Kidney (tissue), 14 donors: ENCODE measurements around the gene PPAN. TPM values are rescaled to one million over a fixed set of nuclear protein-coding genes. Genes with fewer than 3 reads are reported as not detected.

Experiments used
- DNase-seq, 5 donors: peaks; one replicate each; pipeline ENCODE4 v3.0.0-alpha.2; 2013 to 2020
- FAIRE-seq: peaks from 2 replicates; lab custom pipeline; 2012; peaks lifted over from hg19 to GRCh38; lab: Jason Lieb, UNC
- H3K27ac ChIP-seq, 2 donors: one replicate each; pipeline ENCODE4 v1.7.0; 2013; ENCODE audit warnings: low read depth in 2 of 2, low read length in 2 of 2, inconsistent platforms in 1 of 2
- H3K27me3 ChIP-seq: one replicate; pipeline ENCODE4 v1.7.1; 2013; ENCODE audit warnings: low read length, inconsistent platforms; ENCODE audit not compliant: control insufficient read depth, insufficient read depth
- H3K36me3 ChIP-seq, 3 donors: one replicate each; pipeline versions ENCODE4 v1.7.0 to v1.7.1; 2013; ENCODE audit warnings: low read length in 3 of 3, control low read depth in 1 of 3, inconsistent platforms in 1 of 3; ENCODE audit not compliant: insufficient read depth in 3 of 3, control insufficient read depth in 2 of 3
- H3K4me1 ChIP-seq, 3 donors: one replicate each; pipeline versions ENCODE4 v1.7.0 to v1.7.1; 2013; ENCODE audit warnings: low read length in 3 of 3, inconsistent platforms in 1 of 3, low read depth in 1 of 3; ENCODE audit not compliant: control insufficient read depth in 2 of 3, insufficient read depth in 2 of 3
- H3K4me3 ChIP-seq, 3 donors: one replicate each; pipeline versions ENCODE4 v1.7.0 to v1.8.1; 2013; ENCODE audit warnings: low read length in 3 of 3, control low read depth in 1 of 3, inconsistent platforms in 1 of 3
- H3K9ac ChIP-seq, 3 donors: one replicate each; pipeline versions ENCODE4 v1.7.0 to v1.7.1; 2013; ENCODE audit warnings: low read length in 3 of 3, control low read depth in 1 of 3, inconsistent platforms in 1 of 3
- H3K9me3 ChIP-seq, 3 donors: one replicate each; pipeline versions ENCODE4 v1.7.0 to v1.7.1; 2013; ENCODE audit warnings: low read length in 3 of 3, control low read depth in 1 of 3, inconsistent platforms in 1 of 3; ENCODE audit not compliant: control insufficient read depth in 2 of 3, insufficient read depth in 1 of 3
- CTCF ChIP-seq: IDR thresholded peaks from 3 replicates; pipeline ENCODE4 v1.5.1; 2012; ENCODE audit warnings: mild to moderate bottlenecking, moderate library complexity, borderline replicate concordance; ENCODE audit not compliant: insufficient read depth; ENCODE audit errors: extremely low read depth
- intact Hi-C: fragments of 100-400 bp; cut with DNase I; formaldehyde crosslinking; loops from one replicate; pipeline ENCODE4 v1.11.1; 2022
- polyA plus RNA-seq: library from polyadenylated mRNA; stranded (reverse); fragments of 350-450 nt; fragmentation: Illumina TruSeq; extraction: RNeasy Lipid Tissue Mini Kit (QIAGEN cat#74804); gene quantifications from one replicate; pipeline ENCODE4 v1.2.3, GENCODE V29; 2014; ENCODE audit warnings: low read depth, low replicate concordance; ENCODE audit not compliant: insufficient read depth
- total RNA-seq: library from RNA; stranded (reverse); fragmentation: NEBNext Ultra II Directional; extraction: Animal tissue kit (Norgen Biotek cat#: 25700); gene quantifications from one replicate; pipeline ENCODE4 v1.2.1, GENCODE V29; 2021
- donor health status: control.
- donor health status: control.
- donor health status: control.
- donor health status: control.
- donor health status: control.
- donor health status: DM: yes; HTN: yes; CAD: no.
- donor health status: Normal renal cell carcinoma (clear cell type).

PPAN gene
- total and polyA plus RNA-seq, 2 donors from 2014 or later = 25.2 to 43.2 TPM

GRCh38 chr19:10158071-10158470 lies 51.9 kb downstream of the PPAN start:
- H3K9me3 ChIP-seq = no peaks in the 10 kb centered on the region
- peaks cover 2 to 25% (median 25%) of the 10 kb centered on the region in 3 donors for H3K36me3 ChIP-seq
- DNase-seq = peak in 1 of 5 donors; percentile 55

GRCh38 chr19:10158485-10158884 lies 52.3 kb downstream of the PPAN start:
- Histone ChIP-seq H3K27ac (no peak overlapping the region), H3K27me3 (no peaks in the 10 kb centered on the region), H3K4me3 (no peak overlapping the region), H3K9me3 (no peaks in the 10 kb centered on the region), H3K36me3 (peaks cover 2 to 26% (median 25%) of the 10 kb centered on the region in 3 donors), H3K9ac (no peak overlapping the region), H3K4me1 (no peaks in the 10 kb centered on the region)
- DNase-seq (peak in 1 of 5 donors; percentile 41), FAIRE-seq (no peak)
- intact Hi-C loops = no loop called here
- no peak for TF ChIP-seq CTCF

More at GRCh38 chr19:10158071-10158470, 51.9 kb downstream of the PPAN start:
- H3K4me1 ChIP-seq = no peaks in the 10 kb centered on the region
- H3K27ac ChIP-seq = no peak overlapping the region
- intact Hi-C loops = no loop called here
- no peak overlapping the region for H3K9ac ChIP-seq
- H3K27me3 ChIP-seq = no peaks in the 10 kb centered on the region
- no peak for TF ChIP-seq CTCF
- H3K4me3 ChIP-seq = no peak overlapping the region
- no peak for FAIRE-seq

- Histone ChIP-seq H3K9me3 (no peaks in the 10 kb centered on the region), H3K4me1 (no peaks in the 10 kb centered on the region), H3K36me3 (peaks cover 2 to 24% (median 17%) of the 10 kb centered on the region in 3 donors), H3K27ac (no peak overlapping the region), H3K9ac (no peak overlapping the region), H3K4me3 (no peak overlapping the region), H3K27me3 (no peaks in the 10 kb centered on the region)
- peak in 1 of 5 donors; percentile 45 for DNase-seq
- no peak for TF ChIP-seq CTCF
- no peak for FAIRE-seq
- intact Hi-C loops = no loop called here
Measured at GRCh38 chr19:10159610-10160009, 53.4 kb downstream of the PPAN start.

Other genes starting within 250 kb of the PPAN start
- 2.1 TPM for gene OLFM2, start 169.8 kb upstream of the PPAN start, total RNA-seq
- gene OLFM2, start 169.8 kb upstream of the PPAN start, polyA plus RNA-seq = 5.4 TPM
- gene COL5A3, start 95.9 kb upstream of the PPAN start, total RNA-seq = 5.1 TPM
- 0.97 TPM for gene COL5A3, start 95.9 kb upstream of the PPAN start, polyA plus RNA-seq
- not detected for gene RDH8, start 92.9 kb upstream of the PPAN start, total RNA-seq
- not detected for gene RDH8, start 92.9 kb upstream of the PPAN start, polyA plus RNA-seq
- 42.5 TPM for gene SHFL, start 20.0 kb upstream of the PPAN start, total RNA-seq
- gene SHFL, start 20.0 kb upstream of the PPAN start, polyA plus RNA-seq = 36.4 TPM
- 0.35 TPM for gene ANGPTL6, start 3.7 kb upstream of the PPAN start, total RNA-seq
- gene ANGPTL6, start 3.7 kb upstream of the PPAN start, polyA plus RNA-seq = 0.37 TPM
- gene P2RY11, start 5.3 kb downstream of the PPAN start, total RNA-seq = 17.3 TPM
- gene P2RY11, start 5.3 kb downstream of the PPAN start, polyA plus RNA-seq = 3.7 TPM
- gene EIF3G, start 13.5 kb downstream of the PPAN start, total RNA-seq = 172 TPM
- 212 TPM for gene EIF3G, start 13.5 kb downstream of the PPAN start, polyA plus RNA-seq
- 64.6 TPM for gene DNMT1, start 88.6 kb downstream of the PPAN start, total RNA-seq
- gene DNMT1, start 88.6 kb downstream of the PPAN start, polyA plus RNA-seq = 15.3 TPM
- 6.3 TPM for gene S1PR2, start 125.0 kb downstream of the PPAN start, total RNA-seq
- 1.5 TPM for gene S1PR2, start 125.0 kb downstream of the PPAN start, polyA plus RNA-seq
- 44.8 TPM for gene MRPL4, start 145.9 kb downstream of the PPAN start, total RNA-seq
- gene MRPL4, start 145.9 kb downstream of the PPAN start, polyA plus RNA-seq = 102 TPM
- gene ICAM1, start 164.8 kb downstream of the PPAN start, total RNA-seq = 50.3 TPM
- 16.3 TPM for gene ICAM1, start 164.8 kb downstream of the PPAN start, polyA plus RNA-seq
- 0.85 TPM for gene ICAM4, start 180.6 kb downstream of the PPAN start, total RNA-seq
- gene ICAM4, start 180.6 kb downstream of the PPAN start, polyA plus RNA-seq = 1.1 TPM
- 2.9 TPM for gene ICAM5, start 183.6 kb downstream of the PPAN start, total RNA-seq
- gene ICAM5, start 183.6 kb downstream of the PPAN start, polyA plus RNA-seq = 0.34 TPM
- gene ZGLP1, start 203.5 kb downstream of the PPAN start, total RNA-seq = 4.6 TPM
- gene ZGLP1, start 203.5 kb downstream of the PPAN start, polyA plus RNA-seq = 5.5 TPM
- gene FDX2, start 209.7 kb downstream of the PPAN start, total RNA-seq = 20.1 TPM
- 88.4 TPM for gene FDX2, start 209.7 kb downstream of the PPAN start, polyA plus RNA-seq
- 38.4 TPM for gene RAVER1, start 227.2 kb downstream of the PPAN start, total RNA-seq
- 9.1 TPM for gene RAVER1, start 227.2 kb downstream of the PPAN start, polyA plus RNA-seq
- gene ICAM3, start 233.3 kb downstream of the PPAN start, total RNA-seq = 17.4 TPM
- 21.8 TPM for gene ICAM3, start 233.3 kb downstream of the PPAN start, polyA plus RNA-seq